HepG2 (cell line): ENCODE measurements around the gene IQCN. TPM values are rescaled to one million over a fixed set of nuclear protein-coding genes. Genes with fewer than 3 reads are reported as not detected.

Source experiments
- ATRX ChIP-seq: sonication (generic); formaldehyde crosslinking; IDR thresholded peaks from 2 replicates; pipeline ENCODE4 v1.4.0; 2020; ENCODE audit warnings: missing genetic modification reagents, borderline replicate concordance
- DDIT3 ChIP-seq: sonication (generic); formaldehyde crosslinking; IDR thresholded peaks from 2 replicates; pipeline ENCODE4 v1.4.0; 2020; ENCODE audit warnings: mild to moderate bottlenecking, missing genetic modification reagents
- HOMEZ ChIP-seq: IDR thresholded peaks from 2 replicates; pipeline ENCODE4 v1.6.1; 2016; ENCODE audit warnings: low read depth
- ISX ChIP-seq: sonication (generic); formaldehyde crosslinking; conservative IDR thresholded peaks from 2 replicates; pipeline ENCODE4 v1.5.0; 2020; ENCODE audit warnings: missing genetic modification reagents
- MAF1 ChIP-seq: sonication (generic); formaldehyde crosslinking; IDR thresholded peaks from 2 replicates; pipeline ENCODE4 v1.5.0; 2020; ENCODE audit warnings: missing genetic modification reagents, borderline replicate concordance
- NCOR1 ChIP-seq: fragments of 200-600 bp; sonication (generic); IDR thresholded peaks from 2 replicates; pipeline ENCODE4 v1.7.0; 2017; ENCODE audit warnings: antibody characterized with exemption, low read length, borderline replicate concordance
- SP140L ChIP-seq: sonication (generic); formaldehyde crosslinking; IDR thresholded peaks from 2 replicates; pipeline ENCODE4 v1.4.0; 2020; ENCODE audit warnings: missing genetic modification reagents, borderline replicate concordance
- STAT6 ChIP-seq: sonication (generic); formaldehyde crosslinking; IDR thresholded peaks from 2 replicates; pipeline ENCODE4 v1.4.0; 2020; ENCODE audit warnings: missing genetic modification reagents, mild to moderate bottlenecking, borderline replicate concordance
- TCF7L2 ChIP-seq: IDR thresholded peaks from 2 replicates; pipeline ENCODE4 v1.6.1; 2011; ENCODE audit warnings: mild to moderate bottlenecking, low read depth, low read length, moderate library complexity
- THAP8 ChIP-seq: sonication (generic); formaldehyde crosslinking; IDR thresholded peaks from 2 replicates; pipeline ENCODE4 v1.5.1; 2020; ENCODE audit warnings: missing genetic modification reagents, mild to moderate bottlenecking, borderline replicate concordance
- ZBTB38 ChIP-seq: sonication (generic); formaldehyde crosslinking; IDR thresholded peaks from 2 replicates; pipeline ENCODE4 v1.5.1; 2020; ENCODE audit warnings: mild to moderate bottlenecking, missing genetic modification reagents
- ZNF552 ChIP-seq: sonication (generic); formaldehyde crosslinking; IDR thresholded peaks from 2 replicates; pipeline ENCODE4 v1.9.0; 2022; ENCODE audit warnings: missing genetic modification reagents, mild to moderate bottlenecking, borderline replicate concordance
- ZNF607 ChIP-seq: sonication (generic); formaldehyde crosslinking; IDR thresholded peaks from 2 replicates; pipeline ENCODE4 v1.5.1; 2020; ENCODE audit warnings: missing genetic modification reagents, mild to moderate bottlenecking, borderline replicate concordance
- ZNF776 ChIP-seq: sonication (generic); formaldehyde crosslinking; IDR thresholded peaks from 2 replicates; pipeline ENCODE4 v1.4.0; 2020; ENCODE audit warnings: mild to moderate bottlenecking, missing genetic modification reagents
- polyA plus RNA-seq, 8 experiments: library from polyadenylated mRNA; depleted of rRNA in 3 of 8; stranded (reverse) in 7 of 8; unstranded in 1 of 8; fragments of >200 nt; fragmentation: Illumina TruSeq in 4 of 8; extraction: Trizol in 4 of 8; gene quantifications; 2 replicates each; pipeline versions ENCODE4 v1.2.1 to v1.2.3, GENCODE V29; 2011 to 2016; ENCODE audit warnings: low read depth in 4 of 8, missing spikeins in 1 of 8, mixed read lengths in 1 of 8; ENCODE audit not compliant: insufficient read depth in 1 of 8
- total RNA-seq, 5 experiments: library from RNA; depleted of rRNA; stranded (reverse); fragments of >200 nt; fragmentation: Illumina TruSeq; extraction: Trizol; gene quantifications; 2 replicates each; pipeline ENCODE4 v1.2.3, GENCODE V29; 2016; ENCODE audit warnings: low read depth in 1 of 5
- TF ChIP-seq, protein P1 (sequence below): fragments of 450-650 bp; IDR thresholded peaks from 2 replicates; pipeline ENCODE4 v1.6.1; 2017
- TF ChIP-seq, protein P2 (sequence below): sonication (generic); formaldehyde crosslinking; IDR thresholded peaks from 2 replicates; pipeline ENCODE4 v1.5.0; 2020; ENCODE audit warnings: missing genetic modification reagents
- TF ChIP-seq, protein P3 (sequence below): sonication (generic); formaldehyde crosslinking; IDR thresholded peaks from 2 replicates; pipeline ENCODE4 v1.9.0; 2021; ENCODE audit warnings: missing genetic modification reagents, borderline replicate concordance

IQCN gene
- total and polyA plus RNA-seq, 2 of the 13 experiments (the other 11 are each of a cell fraction or from before 2014, with no cell fraction given), result 0.04 to 0.18 TPM

DNA sequence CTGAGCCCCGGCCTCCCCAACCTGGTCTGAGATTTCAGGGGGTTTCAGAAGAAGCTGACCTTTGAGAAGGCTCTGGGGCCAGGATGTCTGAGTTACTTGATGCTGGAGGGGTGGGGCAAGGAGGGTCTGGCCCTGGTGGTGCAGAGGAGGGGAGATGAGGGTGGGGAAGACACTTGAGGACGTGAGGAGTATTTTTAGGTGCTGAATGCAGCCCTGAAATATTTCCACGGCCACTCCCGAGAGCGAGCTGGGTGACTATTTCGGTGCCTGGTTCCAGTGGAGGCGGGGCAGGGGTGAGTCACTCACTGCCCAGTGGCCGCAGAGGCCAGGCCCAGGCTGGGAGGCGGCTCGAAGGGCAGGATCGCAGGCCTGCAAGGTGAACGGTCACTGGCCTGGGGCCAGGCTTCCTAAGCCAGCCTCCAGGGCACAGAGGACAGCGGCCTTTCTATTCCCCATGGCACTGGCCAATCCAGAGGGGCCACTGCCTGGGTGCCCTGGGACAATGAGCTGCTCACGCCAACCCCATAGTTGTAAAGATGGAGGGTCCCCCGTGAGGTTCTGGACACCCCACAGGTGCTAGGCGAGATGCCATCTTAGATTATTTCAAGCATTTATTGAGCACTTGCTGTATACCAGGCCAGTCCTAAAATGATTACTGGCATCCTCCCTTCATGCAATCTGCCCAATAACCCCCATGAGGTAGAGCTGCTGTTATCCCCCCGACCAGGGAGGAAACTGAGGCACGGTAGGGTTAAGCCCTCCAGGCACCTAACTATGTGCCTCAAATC lies 26.9 kb upstream of the IQCN start (continued):
- TF ChIP-seq, protein P1, sequence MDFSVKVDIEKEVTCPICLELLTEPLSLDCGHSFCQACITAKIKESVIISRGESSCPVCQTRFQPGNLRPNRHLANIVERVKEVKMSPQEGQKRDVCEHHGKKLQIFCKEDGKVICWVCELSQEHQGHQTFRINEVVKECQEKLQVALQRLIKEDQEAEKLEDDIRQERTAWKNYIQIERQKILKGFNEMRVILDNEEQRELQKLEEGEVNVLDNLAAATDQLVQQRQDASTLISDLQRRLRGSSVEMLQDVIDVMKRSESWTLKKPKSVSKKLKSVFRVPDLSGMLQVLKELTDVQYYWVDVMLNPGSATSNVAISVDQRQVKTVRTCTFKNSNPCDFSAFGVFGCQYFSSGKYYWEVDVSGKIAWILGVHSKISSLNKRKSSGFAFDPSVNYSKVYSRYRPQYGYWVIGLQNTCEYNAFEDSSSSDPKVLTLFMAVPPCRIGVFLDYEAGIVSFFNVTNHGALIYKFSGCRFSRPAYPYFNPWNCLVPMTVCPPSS, result no peak
- TF ChIP-seq THAP8 (CRISPR knock-in tag) (no peak), ZNF776 (CRISPR knock-in tag) (no peak), HOMEZ (CRISPR knock-in tag) (no peak), ISX (CRISPR knock-in tag) (no peak), ZNF607 (no peak), ATRX (CRISPR knock-in tag) (no peak), STAT6 (CRISPR knock-in tag) (no peak), DDIT3 (no peak), TCF7L2 (no peak), NCOR1 (no peak), SP140L (no peak), ZBTB38 (peak; percentile 63), ZNF552 (CRISPR knock-in tag) (no peak), MAF1 (CRISPR knock-in tag) (no peak)
- TF ChIP-seq, protein P2, sequence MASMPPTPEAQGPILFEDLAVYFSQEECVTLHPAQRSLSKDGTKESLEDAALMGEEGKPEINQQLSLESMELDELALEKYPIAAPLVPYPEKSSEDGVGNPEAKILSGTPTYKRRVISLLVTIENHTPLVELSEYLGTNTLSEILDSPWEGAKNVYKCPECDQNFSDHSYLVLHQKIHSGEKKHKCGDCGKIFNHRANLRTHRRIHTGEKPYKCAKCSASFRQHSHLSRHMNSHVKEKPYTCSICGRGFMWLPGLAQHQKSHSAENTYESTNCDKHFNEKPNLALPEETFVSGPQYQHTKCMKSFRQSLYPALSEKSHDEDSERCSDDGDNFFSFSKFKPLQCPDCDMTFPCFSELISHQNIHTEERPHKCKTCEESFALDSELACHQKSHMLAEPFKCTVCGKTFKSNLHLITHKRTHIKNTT (CRISPR knock-in tag), result no peak
- TF ChIP-seq, protein P3, sequence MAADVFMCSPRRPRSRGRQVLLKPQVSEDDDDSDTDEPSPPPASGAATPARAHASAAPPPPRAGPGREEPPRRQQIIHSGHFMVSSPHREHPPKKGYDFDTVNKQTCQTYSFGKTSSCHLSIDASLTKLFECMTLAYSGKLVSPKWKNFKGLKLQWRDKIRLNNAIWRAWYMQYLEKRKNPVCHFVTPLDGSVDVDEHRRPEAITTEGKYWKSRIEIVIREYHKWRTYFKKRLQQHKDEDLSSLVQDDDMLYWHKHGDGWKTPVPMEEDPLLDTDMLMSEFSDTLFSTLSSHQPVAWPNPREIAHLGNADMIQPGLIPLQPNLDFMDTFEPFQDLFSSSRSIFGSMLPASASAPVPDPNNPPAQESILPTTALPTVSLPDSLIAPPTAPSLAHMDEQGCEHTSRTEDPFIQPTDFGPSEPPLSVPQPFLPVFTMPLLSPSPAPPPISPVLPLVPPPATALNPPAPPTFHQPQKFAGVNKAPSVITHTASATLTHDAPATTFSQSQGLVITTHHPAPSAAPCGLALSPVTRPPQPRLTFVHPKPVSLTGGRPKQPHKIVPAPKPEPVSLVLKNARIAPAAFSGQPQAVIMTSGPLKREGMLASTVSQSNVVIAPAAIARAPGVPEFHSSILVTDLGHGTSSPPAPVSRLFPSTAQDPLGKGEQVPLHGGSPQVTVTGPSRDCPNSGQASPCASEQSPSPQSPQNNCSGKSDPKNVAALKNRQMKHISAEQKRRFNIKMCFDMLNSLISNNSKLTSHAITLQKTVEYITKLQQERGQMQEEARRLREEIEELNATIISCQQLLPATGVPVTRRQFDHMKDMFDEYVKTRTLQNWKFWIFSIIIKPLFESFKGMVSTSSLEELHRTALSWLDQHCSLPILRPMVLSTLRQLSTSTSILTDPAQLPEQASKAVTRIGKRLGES (CRISPR knock-in tag), result no peak
